PC-3 (cell line): Measurements from ENCODE around the gene TMEM139.

Source experiments
- CTCF ChIP-seq: fragments of 300-600 bp; sonication (generic); conservative IDR thresholded peaks from 2 replicates; pipeline ENCODE4 v1.5.1; 2017; ENCODE audit warnings: antibody characterized with exemption, low read depth, mild to moderate bottlenecking, low read length
- EZH2 ChIP-seq: fragments of 300-600 bp; sonication (generic); IDR thresholded peaks from one replicate; pipeline ENCODE4 v1.6.1; 2017; ENCODE audit warnings: antibody characterized with exemption, mild to moderate bottlenecking, low read length; ENCODE audit not compliant: unreplicated experiment
- EZH2phosphoT487 ChIP-seq: fragments of 300-600 bp; sonication (generic); IDR thresholded peaks from 2 replicates; pipeline ENCODE4 v1.6.1; 2018; ENCODE audit warnings: mild to moderate bottlenecking, antibody characterized with exemption, low read length, borderline replicate concordance

GRCh38 chr7:143315776-143316175 lies 31.0 kb downstream of the TMEM139 start, which contains the start of gene CLCN1:
- TF ChIP-seq CTCF (no peak), EZH2 (no peak), EZH2phosphoT487 (no peak)
